HepG2 (cell line): ENCODE data around the gene PRKCG. TPM values are rescaled to one million over a fixed set of nuclear protein-coding genes. Genes with fewer than 3 reads are reported as not detected.
A peak's percentile ranks its signal among the peaks of the same experiment; 100 is the strongest.

ENCODE experiments used
- AKNA ChIP-seq: sonication (generic); formaldehyde crosslinking; IDR thresholded peaks from 2 replicates; pipeline ENCODE4 v1.4.0; 2020; ENCODE audit warnings: missing genetic modification reagents, borderline replicate concordance
- BCL3 ChIP-seq: sonication (generic); formaldehyde crosslinking; IDR thresholded peaks from 2 replicates; pipeline ENCODE4 v1.5.1; 2020; ENCODE audit warnings: mild to moderate bottlenecking, missing genetic modification reagents, moderate library complexity
- CREBL2 ChIP-seq: sonication (generic); formaldehyde crosslinking; IDR thresholded peaks from 2 replicates; pipeline ENCODE4 v1.8.1; 2023; ENCODE audit warnings: missing genetic modification reagents, mild to moderate bottlenecking, borderline replicate concordance
- HNRNPUL1 ChIP-seq: fragments of 200-400 bp; formaldehyde crosslinking; IDR thresholded peaks from 2 replicates; pipeline ENCODE4 v1.6.1; 2017; ENCODE audit warnings: low read depth, mild to moderate bottlenecking, low read length, moderate library complexity
- MLXIP ChIP-seq: sonication (generic); formaldehyde crosslinking; IDR thresholded peaks from 2 replicates; pipeline ENCODE4 v1.9.0; 2021; ENCODE audit warnings: missing genetic modification reagents, borderline replicate concordance
- PAXIP1 ChIP-seq: sonication (generic); formaldehyde crosslinking; conservative IDR thresholded peaks from 2 replicates; pipeline ENCODE4 v1.4.0; 2020; ENCODE audit warnings: mild to moderate bottlenecking, missing genetic modification reagents, moderate library complexity
- SP2 ChIP-seq: sonication (generic); formaldehyde crosslinking; IDR thresholded peaks from 2 replicates; pipeline ENCODE4 v1.5.1; 2020; ENCODE audit warnings: mild to moderate bottlenecking, missing genetic modification reagents
- TAF15 ChIP-seq: fragments of 200-400 bp; formaldehyde crosslinking; IDR thresholded peaks from one replicate; pipeline ENCODE4 v1.6.1; 2018; ENCODE audit warnings: mild to moderate bottlenecking, low read depth, low read length; ENCODE audit not compliant: poor library complexity, severe bottlenecking
- TFDP1 ChIP-seq: IDR thresholded peaks from 2 replicates; pipeline ENCODE4 v1.6.1; 2016; ENCODE audit warnings: missing compliant biosample characterization, missing genetic modification reagents, borderline replicate concordance
- TSC22D2 ChIP-seq: sonication (generic); formaldehyde crosslinking; IDR thresholded peaks from 2 replicates; pipeline ENCODE4 v1.5.1; 2020; ENCODE audit warnings: missing genetic modification reagents, mild to moderate bottlenecking, borderline replicate concordance
- ZNF34 ChIP-seq: sonication (generic); formaldehyde crosslinking; IDR thresholded peaks from 2 replicates; pipeline ENCODE4 v1.4.0; 2020; ENCODE audit warnings: mild to moderate bottlenecking, missing genetic modification reagents, borderline replicate concordance
- ZNF724P ChIP-seq: sonication (generic); formaldehyde crosslinking; IDR thresholded peaks from 2 replicates; pipeline ENCODE4 v1.8.0; 2022; ENCODE audit warnings: missing genetic modification reagents, borderline replicate concordance
- ZSCAN21 ChIP-seq: sonication (generic); formaldehyde crosslinking; IDR thresholded peaks from 2 replicates; pipeline ENCODE4 v1.8.0; 2022; ENCODE audit warnings: mild to moderate bottlenecking, missing genetic modification reagents, moderate library complexity, borderline replicate concordance
- polyA plus RNA-seq, 8 experiments: library from polyadenylated mRNA; depleted of rRNA in 3 of 8; stranded (reverse) in 7 of 8; unstranded in 1 of 8; fragments of >200 nt; fragmentation: Illumina TruSeq in 4 of 8; extraction: Trizol in 4 of 8; gene quantifications; 2 replicates each; pipeline versions ENCODE4 v1.2.1 to v1.2.3, GENCODE V29; 2011 to 2016; ENCODE audit warnings: low read depth in 4 of 8, missing spikeins in 1 of 8, mixed read lengths in 1 of 8; ENCODE audit not compliant: insufficient read depth in 1 of 8
- total RNA-seq, 5 experiments: library from RNA; depleted of rRNA; stranded (reverse); fragments of >200 nt; fragmentation: Illumina TruSeq; extraction: Trizol; gene quantifications; 2 replicates each; pipeline ENCODE4 v1.2.3, GENCODE V29; 2016; ENCODE audit warnings: low read depth in 1 of 5

Gene PRKCG
- total and polyA plus RNA-seq, 2 of the 13 experiments (the other 11 are each of a cell fraction or from before 2014, with no cell fraction given), result 0.02 to 0.03 TPM

- TF ChIP-seq ZNF34 (CRISPR knock-in tag) (peak; percentile 46; the same call in 1 of the 2 replicates), SP2 (CRISPR knock-in tag) (no peak), TFDP1 (CRISPR knock-in tag) (no peak; the same call in 1 of the 2 replicates), AKNA (no peak), PAXIP1 (CRISPR knock-in tag) (peak; percentile 99), CREBL2 (CRISPR knock-in tag) (no peak), MLXIP (CRISPR knock-in tag) (no peak), HNRNPUL1 (no peak), TSC22D2 (CRISPR knock-in tag) (no peak), ZNF724P (CRISPR knock-in tag) (no peak), ZSCAN21 (CRISPR knock-in tag) (peak; percentile 37; the same call in 1 of the 2 replicates), TAF15 (no peak), BCL3 (CRISPR knock-in tag) (no peak; the same call in 1 of the 2 replicates)
These were observed 17.6 kb upstream of the PRKCG start (continued) for GRCh38 chr19:53864308-53864836.
